Stimulated activated CD4-positive, alpha-beta T cell treated with anti-CD3 and anti-CD28 coated beads, TNF-alpha, amount 100 ng/mL, for 4 hours (primary cell): ENCODE data around the gene PLCL1.

ENCODE experiments used
- DNase-seq, 3 experiments: peaks; one replicate each; pipeline ENCODE4 v3.0.0-alpha.2; 2020; ENCODE audit warnings: low read depth in 3 of 3

Gene PLCL1

DNA sequence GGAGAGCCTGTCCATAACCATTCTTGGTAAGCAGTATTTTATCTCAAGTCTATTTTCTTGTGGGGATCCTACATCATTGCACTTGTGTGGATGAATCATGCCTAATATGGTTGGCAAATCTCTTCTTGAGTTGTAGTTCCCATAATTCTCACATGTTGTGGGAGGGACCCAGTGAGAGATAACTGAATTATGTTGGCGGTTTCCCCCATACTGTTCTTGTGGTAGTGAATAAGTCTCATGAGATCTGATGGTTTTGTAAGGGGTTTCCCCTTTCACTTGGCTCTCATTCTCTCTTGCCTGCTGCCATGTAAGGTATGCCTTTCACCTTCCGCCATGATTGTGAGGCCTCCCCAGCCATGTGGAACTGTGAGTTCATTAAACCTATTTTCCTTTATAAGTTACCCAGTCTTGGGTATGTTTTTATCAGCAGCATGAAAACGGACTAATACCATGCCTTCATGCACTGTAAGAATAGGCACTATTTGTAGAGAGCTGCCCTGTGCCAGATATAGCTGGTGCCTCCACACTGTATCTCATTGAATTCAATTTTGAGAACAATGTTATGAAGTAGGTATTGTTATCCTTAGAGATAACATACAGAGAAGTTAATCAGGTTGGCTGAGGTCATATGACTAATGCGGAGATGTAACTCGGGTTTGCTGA, 148.3 kb downstream of the PLCL1 start:
- no peak for DNase-seq

DNA sequence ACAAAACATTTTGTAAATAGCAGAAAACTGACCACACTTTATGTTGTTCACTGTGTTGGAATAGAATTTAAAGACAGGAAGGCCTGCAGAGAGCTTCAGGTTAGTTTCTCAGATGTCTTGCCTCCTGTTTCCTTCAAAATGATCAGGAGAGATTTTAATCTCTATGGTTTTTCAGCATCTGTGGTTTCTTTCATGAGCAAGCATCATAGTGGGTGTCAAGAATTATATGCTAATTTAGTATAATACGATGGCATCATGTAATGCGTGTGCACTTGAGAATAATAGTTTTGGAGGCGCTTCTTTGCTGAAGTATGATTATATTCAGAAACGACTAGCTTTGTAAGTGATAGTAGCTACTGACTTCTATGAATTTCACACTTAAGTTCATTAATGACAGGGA, 149.9 kb downstream of the PLCL1 start:
- DNase-seq = no peak

- DNase-seq = no peak
Measured at GRCh38 chr2:197958592-197959150, 154.3 kb downstream of the PLCL1 start.

DNA sequence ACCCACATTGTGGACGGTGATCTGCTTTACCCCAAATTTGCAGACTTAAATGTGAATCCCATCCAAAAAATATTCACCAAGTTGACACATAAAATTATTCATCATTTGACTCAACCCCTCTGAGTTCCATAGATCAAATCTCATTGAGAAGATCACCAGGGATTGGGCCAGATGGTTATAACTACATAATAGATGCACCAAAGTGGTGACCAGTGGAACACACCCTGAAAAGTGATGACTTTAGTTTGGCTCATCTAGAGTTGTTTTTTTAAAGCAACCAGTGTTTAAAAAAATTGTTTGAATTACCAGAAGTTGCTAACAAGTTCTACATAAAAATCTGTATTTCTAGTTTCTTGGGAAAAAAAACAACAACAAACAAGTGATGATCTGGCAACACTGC, 155.0 kb downstream of the PLCL1 start:
- no peak for DNase-seq

- DNase-seq = no peak
Measured at GRCh38 chr2:197960786-197961185, 156.4 kb downstream of the PLCL1 start.

DNA sequence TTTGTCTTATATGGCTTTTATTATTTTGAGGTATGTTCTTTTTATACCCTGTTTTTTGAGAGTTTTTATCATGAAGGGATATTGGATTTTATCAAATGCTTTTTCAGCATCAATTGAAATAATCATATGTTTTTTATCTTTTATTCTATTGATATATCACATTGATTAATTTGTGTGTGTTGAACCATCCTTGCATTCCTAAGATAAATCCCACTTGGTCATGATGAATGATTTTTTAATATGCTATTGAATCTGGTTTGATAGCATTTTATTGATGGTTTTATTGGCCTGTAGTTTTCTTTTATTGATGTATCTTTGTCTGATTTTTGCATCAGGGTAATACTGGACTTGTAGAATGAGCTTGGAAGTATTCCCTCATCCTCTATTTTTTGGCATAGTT, 160.3 kb downstream of the PLCL1 start:
- no peak for DNase-seq

DNA sequence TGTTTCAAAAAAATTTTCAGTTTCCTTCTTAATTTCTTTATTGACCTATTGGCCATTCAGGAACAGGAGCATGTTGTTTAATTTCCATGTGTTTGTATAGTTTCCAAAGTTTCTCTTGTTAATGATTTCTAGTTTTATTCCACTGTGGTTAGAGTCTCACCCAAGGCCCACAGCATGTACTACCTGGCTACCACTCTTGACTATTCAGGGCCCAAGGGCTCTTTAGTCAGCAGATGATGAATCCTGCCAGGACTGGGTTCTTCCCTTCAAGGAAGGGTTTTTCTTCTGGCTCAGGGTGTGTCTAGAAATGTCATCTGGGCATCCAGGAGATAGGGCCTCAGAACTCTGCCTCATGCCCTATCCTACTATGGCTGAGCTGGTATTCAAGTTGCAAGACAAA, 161.4 kb downstream of the PLCL1 start:
- no peak for DNase-seq

- DNase-seq = no peak
Measured at GRCh38 chr2:197969391-197969893, 165.0 kb downstream of the PLCL1 start.

DNA sequence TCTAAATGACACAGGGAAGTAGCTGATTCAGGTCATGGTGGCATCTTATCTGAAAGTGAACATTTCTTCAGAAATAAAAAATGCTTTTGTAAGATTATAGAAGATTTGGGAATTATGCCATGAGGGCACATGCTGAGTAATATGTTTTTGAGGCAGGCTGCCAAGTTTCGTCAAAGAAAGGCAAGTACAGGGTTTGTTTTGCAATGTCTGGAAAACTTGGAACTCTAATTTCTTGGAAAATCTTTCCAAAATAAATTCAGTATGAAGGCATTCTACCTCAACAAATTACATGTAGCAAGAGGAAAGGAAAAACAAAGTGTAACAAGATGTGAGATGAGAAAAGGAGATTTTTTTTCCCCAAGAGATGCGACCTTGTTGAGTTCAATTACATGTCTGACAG, 167.7 kb downstream of the PLCL1 start:
- no peak for DNase-seq

- no peak for DNase-seq
Measured at GRCh38 chr2:197972587-197972986, 168.2 kb downstream of the PLCL1 start.

DNA sequence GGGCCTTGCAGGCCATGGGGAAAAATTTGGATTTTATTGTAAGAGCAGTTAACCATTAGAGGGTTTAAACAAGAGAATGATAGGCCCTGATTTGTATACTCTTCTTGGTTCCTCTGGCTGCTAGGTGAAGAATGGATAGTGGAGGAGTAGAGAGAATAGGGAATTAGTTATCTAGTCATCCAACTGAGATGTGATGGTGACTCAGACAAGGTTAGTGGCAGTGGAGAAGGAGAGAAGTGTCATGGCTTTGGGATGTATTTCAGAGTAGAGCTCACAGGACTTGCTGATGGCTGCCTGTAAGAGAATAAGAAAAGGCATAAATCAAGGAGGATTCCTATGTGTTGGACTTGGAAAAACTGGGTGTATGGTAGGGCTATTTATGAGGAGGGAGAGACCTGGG, 169.4 kb downstream of the PLCL1 start:
- DNase-seq = no peak

GRCh38 chr2:197975931-197976519, 171.6 kb downstream of the PLCL1 start:
- no peak for DNase-seq

DNA sequence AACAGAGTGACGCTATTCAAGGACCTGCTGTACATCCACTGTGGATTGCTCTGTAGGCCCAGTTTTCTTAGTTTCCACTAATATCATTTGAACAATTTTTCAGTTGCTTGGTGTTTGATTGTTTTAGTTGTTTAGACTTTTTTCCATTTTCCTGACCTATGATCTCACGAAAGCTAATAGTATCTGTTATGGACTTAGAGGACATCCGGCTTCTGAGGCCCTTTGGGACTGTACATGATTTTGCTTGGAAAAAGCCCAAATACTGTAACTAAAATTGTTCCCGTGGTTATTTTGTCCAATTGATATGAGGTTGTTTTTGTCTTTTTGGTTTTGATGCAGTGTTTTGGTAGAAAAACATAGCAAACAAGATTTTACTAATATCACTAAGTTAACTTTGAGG, 174.6 kb downstream of the PLCL1 start:
- DNase-seq = no peak

DNA sequence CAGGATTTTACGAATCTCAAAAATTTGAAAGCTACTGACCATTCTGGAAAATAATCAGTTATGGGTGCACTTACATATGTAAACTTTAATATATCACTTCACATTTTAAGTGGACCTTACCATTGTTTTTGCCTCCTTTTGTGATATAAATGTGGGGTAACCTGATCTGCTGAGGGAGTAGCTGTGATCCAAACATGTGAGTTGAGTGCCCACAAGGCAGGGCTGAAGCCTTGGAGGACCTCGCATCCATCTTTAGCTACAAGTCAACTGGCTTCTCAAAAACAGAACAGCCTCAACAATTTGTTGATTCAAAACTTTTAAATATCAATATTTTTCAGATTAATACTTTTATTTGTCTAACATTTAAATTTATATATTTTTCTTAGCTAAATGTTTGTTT, 178.2 kb downstream of the PLCL1 start:
- no peak for DNase-seq

DNA sequence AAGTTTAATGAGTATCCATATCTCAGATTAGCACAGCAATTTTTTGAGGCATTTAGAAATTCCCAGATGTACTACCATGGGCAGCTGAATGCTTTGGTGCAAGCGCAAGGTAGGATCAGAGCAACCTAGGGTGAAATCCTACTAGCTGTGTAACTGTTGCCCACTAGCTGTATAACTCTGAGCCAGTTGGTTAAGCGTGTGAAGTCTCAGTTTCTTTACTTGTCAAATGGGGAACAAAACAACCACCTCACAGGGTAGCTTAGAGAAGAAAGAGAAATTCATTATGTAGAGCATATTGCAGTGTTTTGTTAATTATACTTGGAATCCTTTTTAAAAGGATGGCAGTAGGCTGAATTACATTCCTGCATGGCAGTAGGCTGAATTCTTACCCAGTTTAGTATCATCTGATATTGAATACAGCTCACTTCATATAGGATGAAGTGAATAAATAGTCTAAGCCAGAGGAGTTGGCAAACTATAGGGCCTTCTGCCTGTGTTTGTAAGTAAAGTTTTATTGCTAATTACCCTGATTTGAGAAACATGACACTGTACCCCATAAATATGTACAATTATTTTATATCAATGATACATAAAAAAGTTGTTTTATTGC, 180.7 kb downstream of the PLCL1 start:
- DNase-seq = no peak

GRCh38 chr2:197986977-197987376, 182.6 kb downstream of the PLCL1 start:
- no peak for DNase-seq

- DNase-seq = no peak
Measured at GRCh38 chr2:197990356-197990755, 186.0 kb downstream of the PLCL1 start.

- no peak for DNase-seq
Measured at GRCh38 chr2:197992482-197993133, 188.2 kb downstream of the PLCL1 start.

DNA sequence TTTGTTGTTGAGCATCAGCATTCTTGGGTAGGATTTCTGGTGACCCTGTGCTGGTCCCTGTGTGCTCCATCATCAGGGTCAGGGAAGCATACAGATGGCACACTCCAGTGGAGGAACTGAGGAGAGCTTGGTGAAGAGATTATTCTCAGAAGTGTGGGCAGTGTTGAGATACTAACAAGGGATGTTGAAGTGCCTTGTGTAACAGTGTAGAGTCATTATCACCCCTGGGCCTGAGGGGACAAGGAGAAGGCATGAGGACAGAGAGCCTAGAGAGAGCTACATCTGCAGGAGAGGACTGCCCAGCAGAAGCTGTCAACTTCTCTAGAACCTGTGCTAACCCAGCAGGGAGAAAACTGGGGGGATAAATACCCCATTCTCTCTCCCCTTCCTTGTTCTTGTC, 189.0 kb downstream of the PLCL1 start:
- DNase-seq = no peak

- DNase-seq = no peak
Measured at GRCh38 chr2:197993830-197994229, 189.4 kb downstream of the PLCL1 start.

- no peak for DNase-seq
Measured at GRCh38 chr2:197994751-197995150, 190.4 kb downstream of the PLCL1 start.

DNA sequence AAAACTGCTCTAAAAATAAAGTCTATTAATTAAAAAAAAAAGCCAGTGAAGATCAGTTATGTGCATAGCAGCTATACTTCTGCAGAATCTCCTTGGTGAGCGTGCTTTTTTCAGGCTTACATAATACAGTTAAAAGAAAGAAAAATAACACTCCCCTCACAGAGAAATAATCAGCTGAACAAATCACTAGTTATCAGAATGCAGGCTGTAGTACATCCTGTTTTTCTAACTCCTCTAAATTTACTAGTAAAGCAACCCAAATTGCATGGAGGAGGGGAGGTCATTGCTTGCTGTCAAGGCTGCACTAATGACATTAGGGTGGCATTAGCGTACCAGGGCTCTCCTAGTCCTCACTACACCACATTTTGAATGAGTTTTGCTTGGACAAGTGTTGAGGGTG, 192.2 kb downstream of the PLCL1 start:
- DNase-seq = no peak
